Testis (tissue), 2 donors: Measurements from ENCODE around the gene ACACB.

Experiments used
- POLR2A ChIP-seq: fragments of 450-650 bp; IDR thresholded peaks from one replicate; pipeline ENCODE4 v1.6.1; 2017; ENCODE audit warnings: antibody characterized with exemption, mild to moderate bottlenecking, moderate library complexity
- TF ChIP-seq, protein P1 (sequence below), 3 experiments: fragments of 450-650 bp in 2 of 3; fragments of 200-600 bp in 1 of 3; sonication (generic) in 1 of 3; IDR thresholded peaks; one replicate each; pipeline ENCODE4 v1.5.1; 2016 to 2019; ENCODE audit warnings: antibody characterized with exemption in 3 of 3, mild to moderate bottlenecking in 2 of 3, moderate library complexity in 1 of 3

- TF ChIP-seq, protein P1, sequence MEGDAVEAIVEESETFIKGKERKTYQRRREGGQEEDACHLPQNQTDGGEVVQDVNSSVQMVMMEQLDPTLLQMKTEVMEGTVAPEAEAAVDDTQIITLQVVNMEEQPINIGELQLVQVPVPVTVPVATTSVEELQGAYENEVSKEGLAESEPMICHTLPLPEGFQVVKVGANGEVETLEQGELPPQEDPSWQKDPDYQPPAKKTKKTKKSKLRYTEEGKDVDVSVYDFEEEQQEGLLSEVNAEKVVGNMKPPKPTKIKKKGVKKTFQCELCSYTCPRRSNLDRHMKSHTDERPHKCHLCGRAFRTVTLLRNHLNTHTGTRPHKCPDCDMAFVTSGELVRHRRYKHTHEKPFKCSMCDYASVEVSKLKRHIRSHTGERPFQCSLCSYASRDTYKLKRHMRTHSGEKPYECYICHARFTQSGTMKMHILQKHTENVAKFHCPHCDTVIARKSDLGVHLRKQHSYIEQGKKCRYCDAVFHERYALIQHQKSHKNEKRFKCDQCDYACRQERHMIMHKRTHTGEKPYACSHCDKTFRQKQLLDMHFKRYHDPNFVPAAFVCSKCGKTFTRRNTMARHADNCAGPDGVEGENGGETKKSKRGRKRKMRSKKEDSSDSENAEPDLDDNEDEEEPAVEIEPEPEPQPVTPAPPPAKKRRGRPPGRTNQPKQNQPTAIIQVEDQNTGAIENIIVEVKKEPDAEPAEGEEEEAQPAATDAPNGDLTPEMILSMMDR (IDR thresholded peaks at IDR 0.05), result no peak
- no peak for TF ChIP-seq POLR2A
Observed at GRCh38 chr12:109089683-109090082, 26.7 kb upstream of the ACACB start.
